KMS-11 (cell line): ENCODE results near the gene DRC7.
"Not testable (repeated sequence)": the region's sequence is repeated elsewhere in the genome, so short reads cannot be mapped to it uniquely, and the experiment has no call there.

Experiments used
- H2AFZ ChIP-seq: fragments of 200-600 bp; sonication (generic); 2 replicates; pipeline ENCODE4 v1.6.1; 2016; ENCODE audit warnings: antibody characterized with exemption, mixed run types, low read depth
- H3K27ac ChIP-seq: fragments of 200-600 bp; sonication (generic); 2 replicates; pipeline ENCODE4 v1.6.1; 2016; ENCODE audit warnings: mild to moderate bottlenecking, mixed run types
- H3K27me3 ChIP-seq: fragments of 200-600 bp; sonication (generic); 2 replicates; pipeline ENCODE4 v1.6.1; 2017; ENCODE audit warnings: mild to moderate bottlenecking, low read depth, mixed run types, moderate library complexity; ENCODE audit not compliant: insufficient read depth
- H3K36me3 ChIP-seq: fragments of 200-600 bp; sonication (generic); 2 replicates; pipeline ENCODE4 v1.6.1; 2017; ENCODE audit warnings: mild to moderate bottlenecking, mixed run types; ENCODE audit not compliant: insufficient read depth
- H3K4me1 ChIP-seq: fragments of 200-600 bp; sonication (generic); 2 replicates; pipeline ENCODE4 v1.6.1; 2016; ENCODE audit warnings: mild to moderate bottlenecking, low read depth, mixed run types; ENCODE audit not compliant: poor library complexity, severe bottlenecking
- H3K4me2 ChIP-seq: fragments of 200-600 bp; sonication (generic); 2 replicates; pipeline ENCODE4 v1.7.0; 2016; ENCODE audit warnings: mild to moderate bottlenecking, mixed run types
- H3K4me3 ChIP-seq: fragments of 200-600 bp; sonication (generic); IDR thresholded peaks from 2 replicates; pipeline ENCODE4 v1.6.1; 2017; ENCODE audit warnings: low read depth, low read length, mixed read lengths; ENCODE audit not compliant: insufficient read depth
- H3K79me2 ChIP-seq: fragments of 200-600 bp; sonication (generic); 2 replicates; pipeline ENCODE4 v1.6.1; 2016; ENCODE audit warnings: low read depth, mixed run types; ENCODE audit not compliant: insufficient read depth
- H3K9ac ChIP-seq: fragments of 200-600 bp; sonication (generic); 2 replicates; pipeline ENCODE4 v1.6.1; 2016; ENCODE audit warnings: mild to moderate bottlenecking, mixed run types
- H4K20me1 ChIP-seq: fragments of 200-600 bp; sonication (generic); 2 replicates; pipeline ENCODE4 v1.6.1; 2016; ENCODE audit warnings: mild to moderate bottlenecking, mixed run types; ENCODE audit not compliant: insufficient read depth
- CTCF ChIP-seq: fragments of 200-600 bp; sonication (generic); conservative IDR thresholded peaks from 2 replicates; pipeline ENCODE4 v1.6.1; 2017; ENCODE audit warnings: low read depth, mild to moderate bottlenecking, antibody characterized with exemption, low read length, moderate library complexity, mixed read lengths

DRC7 gene

GRCh38 chr16:57709663-57710062 is 15.1 kb downstream of the DRC7 start:
- no peak overlapping the region for H3K4me2 ChIP-seq
- no peak for TF ChIP-seq CTCF
- H3K27ac ChIP-seq, result no peak overlapping the region
- H2AFZ ChIP-seq, result no peak overlapping the region
- H3K36me3 ChIP-seq, result no peaks in the 10 kb centered on the region
- H3K4me1 ChIP-seq, result no peaks in the 10 kb centered on the region
- H3K9ac ChIP-seq, result no peak overlapping the region
- no peaks in the 10 kb centered on the region for H3K27me3 ChIP-seq
- H3K79me2 ChIP-seq, result no peaks in the 10 kb centered on the region
- H4K20me1 ChIP-seq, result no peaks in the 10 kb centered on the region
- no peak overlapping the region for H3K4me3 ChIP-seq

- Histone ChIP-seq H3K79me2 (no peaks in the 10 kb centered on the region), H3K27me3 (no peaks in the 10 kb centered on the region), H3K4me2 (no peak overlapping the region), H3K9ac (no peak overlapping the region), H3K36me3 (no peaks in the 10 kb centered on the region), H3K4me1 (no peaks in the 10 kb centered on the region), H3K4me3 (no peak overlapping the region), H3K27ac (no peak overlapping the region), H2AFZ (no peak overlapping the region), H4K20me1 (no peaks in the 10 kb centered on the region)
- no peak for TF ChIP-seq CTCF
These were observed 16.7 kb downstream of the DRC7 start for GRCh38 chr16:57711346-57711745.

GRCh38 chr16:57711993-57712392 is 17.4 kb downstream of the DRC7 start:
- Histone ChIP-seq H3K27ac (no peak overlapping the region), H3K4me1 (no peaks in the 10 kb centered on the region), H3K27me3 (no peaks in the 10 kb centered on the region), H3K4me2 (no peak overlapping the region), H3K4me3 (no peak overlapping the region), H3K79me2 (no peaks in the 10 kb centered on the region), H3K36me3 (no peaks in the 10 kb centered on the region), H3K9ac (no peak overlapping the region), H4K20me1 (no peaks in the 10 kb centered on the region), H2AFZ (no peak overlapping the region)
- TF ChIP-seq CTCF, result no peak

- H3K4me3 ChIP-seq, H3K27me3 ChIP-seq, H3K4me2 ChIP-seq, H3K36me3 ChIP-seq, H4K20me1 ChIP-seq, H3K9ac ChIP-seq, H3K27ac ChIP-seq, H3K4me1 ChIP-seq, H2AFZ ChIP-seq, H3K79me2 ChIP-seq: not testable (repeated sequence)
These were observed 18.0 kb downstream of the DRC7 start for GRCh38 chr16:57712569-57712968.

- H3K36me3 ChIP-seq, result no peaks in the 10 kb centered on the region
- H3K4me1 ChIP-seq, result no peaks in the 10 kb centered on the region
- H2AFZ ChIP-seq, result no peak overlapping the region
- H3K4me3 ChIP-seq, result no peak overlapping the region
- no peak overlapping the region for H3K4me2 ChIP-seq
- H3K27me3 ChIP-seq, result no peaks in the 10 kb centered on the region
- no peak for TF ChIP-seq CTCF
- no peak overlapping the region for H3K9ac ChIP-seq
- no peak overlapping the region for H3K27ac ChIP-seq
- no peaks in the 10 kb centered on the region for H3K79me2 ChIP-seq
- no peaks in the 10 kb centered on the region for H4K20me1 ChIP-seq
These were observed 19.0 kb downstream of the DRC7 start for GRCh38 chr16:57713596-57713995.
